ENCODE measurements around the gene RTTN.
"Not testable (repeated sequence)": the region's sequence is repeated elsewhere in the genome, so short reads cannot be mapped to it uniquely, and the experiment has no call there.

The RTTN gene

DNA sequence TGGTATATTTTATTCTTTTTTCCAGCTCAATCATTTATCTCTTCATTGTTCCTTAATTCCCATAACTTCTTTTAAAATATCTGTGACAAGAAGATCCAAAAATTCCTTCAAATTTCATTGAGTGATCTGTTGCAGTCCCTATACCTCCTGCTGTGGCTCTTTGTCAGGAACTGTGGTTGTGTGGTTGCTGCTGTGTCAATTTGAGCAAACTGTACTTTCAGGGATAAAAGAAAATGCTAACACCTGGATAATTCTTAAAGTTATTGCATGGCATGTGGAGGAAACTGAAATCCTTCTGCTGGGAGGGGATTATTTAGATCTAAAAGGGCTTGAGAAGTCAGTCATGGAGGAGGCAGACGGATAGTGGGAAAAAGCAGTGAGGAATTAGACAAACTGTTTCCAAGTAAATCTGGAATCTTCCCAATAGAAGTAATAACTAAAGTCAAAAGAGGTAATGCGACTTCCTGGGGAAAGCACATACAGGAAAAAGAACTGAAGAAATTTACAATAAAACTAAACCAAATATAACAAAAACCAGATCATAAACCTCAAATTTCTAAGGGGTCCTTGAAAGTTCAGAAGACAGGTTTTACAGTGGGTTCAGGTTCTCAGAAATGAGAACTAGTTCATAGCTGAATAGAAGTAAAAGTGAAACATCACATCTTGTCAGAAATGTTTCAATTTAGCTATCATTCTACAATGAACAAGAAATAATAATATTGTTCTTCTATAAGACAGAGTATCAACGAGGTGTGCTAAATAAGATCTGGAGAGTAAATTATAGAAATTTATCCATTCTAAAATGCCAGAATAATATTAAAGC is 224.3 kb downstream of the RTTN start:
- DNase-seq (ENCODE audit: low read depth) = no peak

DNA sequence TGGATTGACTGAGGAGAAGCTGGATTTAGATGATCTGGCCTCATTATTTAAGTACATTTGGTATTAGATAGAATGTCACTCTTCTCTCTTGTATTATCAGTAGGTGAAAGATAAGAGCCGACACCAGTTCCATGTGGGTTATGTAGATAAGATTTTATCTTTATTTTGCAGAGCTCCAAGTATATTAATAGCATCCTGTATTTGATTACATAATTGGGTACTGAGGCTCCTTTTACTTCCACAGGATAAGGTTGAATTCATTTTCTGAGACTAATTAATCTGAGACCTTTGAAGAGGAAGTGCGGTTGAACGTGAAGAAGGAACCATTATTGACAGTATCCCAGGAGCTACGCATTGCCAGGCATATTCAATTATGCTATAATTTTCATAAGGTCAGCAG is 225.0 kb downstream of the RTTN start:
- DNase-seq (ENCODE audit: low read depth) = no peak

DNA sequence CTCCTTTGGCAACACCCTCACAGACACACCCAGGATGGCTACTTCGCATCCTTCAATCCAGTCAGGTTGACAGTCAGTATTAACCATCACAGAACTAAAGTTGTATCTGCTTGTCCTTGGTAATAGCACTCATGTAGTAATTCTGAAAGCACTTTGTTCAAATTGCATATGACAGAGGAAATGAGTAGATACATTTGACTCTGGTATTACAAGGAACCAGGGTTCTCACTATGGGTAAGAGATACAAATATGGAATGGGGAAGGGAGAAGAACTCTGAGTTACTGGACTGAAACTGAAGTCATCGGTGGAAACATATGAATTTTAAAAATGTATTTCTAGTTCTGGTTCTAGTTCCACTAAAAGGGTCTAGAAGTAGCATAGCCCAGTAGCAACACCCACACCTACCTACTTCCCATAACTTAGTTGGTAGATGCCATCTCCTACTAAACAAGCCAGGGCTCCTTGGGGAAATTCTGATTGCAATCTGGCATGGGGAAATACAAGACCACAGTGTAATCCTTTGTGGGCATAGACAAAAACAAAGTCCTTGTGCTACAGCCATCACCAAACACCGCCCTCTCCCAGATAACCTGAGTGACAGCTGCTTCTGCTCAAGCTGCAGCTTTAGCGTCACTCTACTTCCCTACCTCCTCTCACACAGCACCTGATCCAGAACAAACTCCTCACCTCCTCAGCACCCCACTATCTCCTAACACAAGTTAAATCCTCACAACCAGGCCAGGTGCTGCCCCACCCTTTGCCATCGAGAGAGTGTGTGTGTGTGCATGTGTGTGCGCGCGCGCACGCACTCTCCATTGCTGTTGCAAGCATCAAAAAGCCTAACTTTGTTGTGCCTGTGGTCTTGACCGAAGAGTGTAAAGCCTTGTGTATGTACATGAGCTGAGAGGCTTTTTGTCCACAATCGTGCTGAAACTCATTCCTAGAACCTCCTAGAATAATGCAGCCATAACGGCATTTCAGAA is 226.5 kb downstream of the RTTN start:
- DNase-seq (ENCODE audit: low read depth) = no peak

DNA sequence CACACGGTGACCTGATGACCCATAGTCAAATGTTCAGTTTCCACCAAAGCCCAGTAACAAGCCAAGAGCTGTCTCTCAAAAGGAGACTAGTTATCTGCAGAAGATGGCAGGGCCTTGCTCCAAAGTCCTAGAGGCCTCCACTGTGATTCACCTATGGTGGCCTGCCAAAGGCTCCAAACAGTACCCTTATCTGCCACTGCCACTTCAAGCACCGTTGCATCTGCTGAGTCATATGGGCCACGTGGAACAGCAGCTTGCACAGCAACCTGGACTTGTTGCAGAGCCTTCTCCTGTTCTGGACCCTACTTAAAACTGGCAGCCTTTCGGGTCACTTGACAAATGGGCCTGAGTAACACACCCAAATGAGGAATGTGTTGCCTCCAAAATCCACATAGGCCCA is 230.2 kb downstream of the RTTN start:
- not testable (repeated sequence) for DNase-seq (ENCODE audit: low read depth)

DNA sequence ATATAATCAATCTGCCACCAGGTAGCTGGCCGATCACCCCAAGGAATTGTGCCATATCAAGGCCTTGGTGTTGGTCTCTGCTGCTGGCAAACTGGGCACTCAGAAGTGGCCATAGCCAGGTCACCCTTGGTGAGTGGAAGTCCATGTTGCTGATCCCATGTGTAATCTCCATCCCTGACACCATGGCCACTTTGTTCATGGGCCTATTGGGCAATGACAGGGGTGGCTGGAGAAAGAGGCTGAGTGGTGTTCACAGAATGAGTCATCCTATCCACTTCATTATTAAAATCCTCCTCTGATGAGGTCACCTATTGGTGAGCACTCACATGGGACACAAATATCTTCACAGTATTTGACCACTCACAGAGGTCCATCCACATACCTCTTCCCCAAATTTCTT is 231.1 kb downstream of the RTTN start:
- DNase-seq (ENCODE audit: low read depth) = no peak

DNA sequence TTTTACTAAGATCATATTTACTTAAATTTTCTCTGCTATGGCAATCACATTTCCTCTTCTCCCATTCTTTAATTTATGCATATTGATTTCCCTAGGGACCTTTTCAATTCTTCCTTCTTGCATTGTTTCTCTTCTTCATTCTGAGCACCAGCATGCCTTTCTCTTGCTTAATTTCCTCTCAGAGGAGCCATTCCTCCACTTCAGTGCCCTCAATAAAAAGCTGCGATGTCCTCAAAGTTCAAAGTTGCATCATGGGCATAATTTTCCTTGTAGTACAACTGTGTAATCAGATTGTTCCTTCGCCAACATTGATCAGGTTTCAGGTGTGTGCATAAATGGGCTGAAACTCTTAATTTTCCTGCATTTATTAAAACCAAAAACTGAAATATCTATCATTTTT is 236.0 kb downstream of the RTTN start:
- DNase-seq (ENCODE audit: low read depth) = no peak

DNA sequence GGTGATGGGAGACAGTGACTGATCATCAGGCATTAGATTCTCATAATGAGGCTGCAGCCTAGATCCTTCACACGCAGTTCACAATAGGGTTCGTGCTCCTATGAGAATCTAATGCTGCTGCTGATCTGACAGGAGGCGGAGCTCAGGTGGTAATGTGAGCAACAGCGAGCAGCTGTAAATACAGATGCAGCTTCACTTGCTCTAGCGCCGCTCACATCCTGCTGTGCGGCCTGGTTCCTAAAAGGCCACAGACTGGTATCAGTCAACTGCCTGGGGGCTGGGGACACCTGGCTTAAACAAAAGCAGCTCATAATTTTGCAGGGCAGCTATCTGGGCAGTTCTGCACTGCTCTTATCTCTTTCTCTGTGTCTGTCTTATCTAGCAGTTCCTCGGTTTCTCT is 237.4 kb downstream of the RTTN start:
- DNase-seq (ENCODE audit: low read depth) = no peak

DNA sequence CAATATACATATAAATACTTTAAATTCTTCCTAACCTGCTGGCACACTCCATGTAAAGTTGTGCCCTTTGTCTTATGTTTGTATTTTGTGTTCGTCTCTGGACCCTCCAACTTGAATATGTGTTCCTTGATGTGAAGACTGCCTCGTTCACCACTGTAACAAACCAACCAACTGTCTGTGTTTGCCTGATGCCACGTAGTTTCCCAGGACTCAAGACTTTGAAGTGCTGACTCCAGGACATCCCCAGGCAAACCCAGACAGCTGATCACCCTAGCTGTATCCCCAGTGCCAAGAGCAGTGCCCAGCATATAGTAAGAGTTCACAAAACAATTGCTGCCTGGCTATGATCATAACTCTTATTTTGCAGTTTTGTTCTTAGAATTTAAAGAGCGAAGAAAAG is 242.3 kb downstream of the RTTN start:
- no peak for DNase-seq (ENCODE audit: low read depth)

DNA sequence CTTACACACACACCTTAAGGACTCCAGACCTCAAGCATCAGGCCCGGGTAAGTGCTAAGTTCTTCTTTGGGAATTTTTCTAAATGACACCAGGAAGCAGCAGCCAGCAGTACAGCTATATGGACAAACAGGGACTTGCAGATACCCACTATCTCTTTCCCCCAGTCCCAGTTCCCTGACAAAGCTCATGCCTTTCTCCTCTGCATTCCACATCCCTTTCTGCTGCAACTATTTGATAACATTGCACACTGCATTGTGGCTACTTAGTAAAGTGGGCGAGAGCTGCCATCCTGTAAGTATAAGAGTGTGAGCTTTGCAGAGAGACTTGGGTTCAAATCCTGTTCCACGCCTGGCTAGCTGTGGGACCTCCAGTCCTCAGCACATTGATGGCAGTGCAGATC is 243.8 kb downstream of the RTTN start:
- no peak for DNase-seq (ENCODE audit: low read depth)

DNA sequence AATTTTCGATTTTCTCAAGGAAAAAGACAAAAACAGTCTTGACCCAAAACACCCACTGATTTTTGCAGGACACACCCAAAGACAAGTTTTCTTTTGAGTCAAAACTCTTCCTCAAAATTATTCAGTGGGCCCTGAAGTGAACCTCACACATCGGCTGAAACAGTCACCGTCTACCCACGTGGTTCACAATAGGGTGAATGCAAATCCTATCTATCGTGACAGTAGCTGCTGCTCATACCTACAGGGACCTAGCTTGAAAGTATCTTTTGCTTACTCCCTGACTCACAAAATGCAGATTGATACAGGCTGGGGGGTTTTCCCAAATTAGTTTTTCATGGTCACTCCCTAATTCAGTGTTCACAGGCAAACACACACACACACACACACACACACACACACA is 247.1 kb downstream of the RTTN start:
- DNase-seq (ENCODE audit: low read depth) = no peak

DNA sequence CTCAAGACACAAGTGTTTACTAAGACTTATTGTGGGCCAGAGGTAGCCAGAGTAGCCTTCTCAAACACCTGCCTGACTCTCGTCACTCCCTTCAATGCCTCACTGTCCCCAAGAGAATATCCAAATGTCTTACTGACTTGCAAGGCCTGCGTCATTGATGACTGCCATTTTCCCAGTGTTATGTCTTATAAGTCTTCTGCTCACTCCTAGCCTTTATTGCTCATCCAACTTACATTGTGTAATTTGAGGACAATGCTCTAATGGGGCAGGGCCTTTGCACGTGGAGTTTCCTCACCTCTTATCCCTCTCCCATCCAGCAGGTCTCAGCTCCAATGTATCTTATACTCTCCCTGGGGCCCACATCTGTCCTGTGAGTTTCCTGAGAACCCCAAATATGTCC is 247.7 kb downstream of the RTTN start:
- DNase-seq (ENCODE audit: low read depth) = no peak

DNA sequence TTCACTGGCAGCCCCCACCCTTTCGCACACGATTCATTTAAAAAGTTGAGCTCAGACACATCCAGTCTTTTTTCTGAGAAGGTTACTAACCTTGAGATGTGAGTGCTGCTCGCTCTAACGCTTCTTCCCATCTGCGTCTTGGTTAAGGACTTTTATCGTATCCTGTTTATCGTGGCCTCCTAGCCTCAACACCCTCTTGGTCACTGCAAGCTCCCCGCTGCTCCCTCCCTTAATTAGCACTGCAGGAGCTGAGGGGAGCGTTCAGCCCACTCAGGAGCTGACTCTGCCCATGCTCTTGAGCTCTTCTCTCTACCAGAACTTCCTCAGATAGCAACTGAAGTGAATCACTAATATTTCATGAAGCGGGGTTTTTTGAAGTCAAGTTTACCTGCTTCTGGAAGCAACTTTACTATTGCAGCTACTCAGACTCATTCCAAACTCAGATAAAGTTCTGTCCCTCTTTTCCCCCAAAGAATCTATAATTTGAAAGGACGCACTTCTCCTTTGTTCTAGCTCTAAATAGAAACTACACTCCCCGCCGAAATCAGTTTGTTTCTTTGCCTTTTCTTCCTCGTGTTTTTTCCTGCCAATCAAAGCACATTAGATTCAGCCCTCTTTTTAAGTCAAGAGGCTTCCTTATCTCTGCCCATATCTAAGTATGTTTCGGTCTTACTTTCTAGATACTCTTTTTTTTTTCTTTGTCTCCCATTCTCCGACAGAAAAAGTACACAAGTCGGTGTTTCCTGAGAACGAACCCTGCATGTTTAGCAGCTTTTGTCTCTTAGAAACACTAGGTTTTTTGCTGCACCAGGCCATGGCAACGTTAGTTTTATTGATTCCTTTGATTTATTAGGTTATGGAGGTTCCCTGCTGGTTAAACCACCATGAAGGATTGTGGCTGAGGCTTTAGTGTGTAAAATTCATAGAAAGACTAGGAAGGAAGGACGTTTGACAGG is 248.5 kb downstream of the RTTN start:
- DNase-seq (ENCODE audit: low read depth) = no peak

DNA sequence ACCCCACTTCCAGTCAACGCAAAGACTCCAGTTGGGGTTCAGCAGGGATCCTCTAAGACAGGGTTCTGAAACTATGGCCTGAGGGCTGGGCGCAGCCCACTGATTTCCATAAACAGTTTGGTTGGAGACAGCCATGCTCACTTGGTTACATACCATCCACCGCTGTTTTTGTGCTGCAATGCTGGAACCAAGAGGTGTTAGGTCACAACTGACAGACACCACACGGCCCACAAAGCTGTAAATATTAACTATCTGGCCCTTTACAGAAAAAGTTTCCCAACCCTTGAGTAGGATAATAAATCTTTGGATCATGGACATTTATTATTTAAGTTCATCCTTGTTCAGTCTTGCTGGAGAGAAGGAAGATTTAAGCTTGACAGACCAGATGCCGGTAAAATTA is 249.4 kb downstream of the RTTN start:
- no peak for DNase-seq (ENCODE audit: low read depth)

DNA sequence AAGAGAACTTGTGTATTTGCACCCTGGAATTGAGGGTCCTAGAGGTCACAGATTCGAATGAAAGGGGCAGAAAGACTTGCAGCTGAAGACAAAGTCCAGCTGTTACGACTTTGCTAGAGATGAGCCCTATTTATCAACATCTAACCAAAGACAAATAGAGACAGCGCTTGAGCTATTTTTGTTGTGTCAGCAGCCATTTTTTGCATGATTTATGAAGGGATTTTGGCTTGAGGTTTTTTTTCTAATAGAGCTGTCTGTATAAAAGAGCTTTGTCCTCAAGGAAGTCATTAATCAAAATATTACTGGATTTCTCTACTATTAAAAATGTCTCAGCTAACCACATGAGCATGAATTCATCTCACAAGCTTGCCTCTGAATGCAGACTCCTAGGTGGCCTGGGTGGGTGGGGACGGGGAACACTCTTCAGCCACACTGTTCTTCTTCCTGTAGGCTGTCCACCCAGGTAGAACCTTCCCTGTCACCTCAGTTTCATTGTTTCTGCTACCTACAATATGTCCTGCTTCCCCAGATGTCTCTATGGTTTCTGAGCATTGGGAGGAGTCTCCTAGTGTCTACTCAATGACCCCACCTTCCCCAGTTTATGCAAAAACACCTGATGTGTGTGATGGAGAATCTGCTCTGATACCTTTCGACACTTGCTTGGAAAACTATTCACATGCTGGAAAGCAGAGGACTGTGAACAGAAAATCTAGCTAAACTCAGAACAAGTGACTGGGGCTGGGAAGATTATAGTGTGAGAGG is 250.6 kb downstream of the RTTN start:
- no peak for DNase-seq (ENCODE audit: low read depth)

DNA sequence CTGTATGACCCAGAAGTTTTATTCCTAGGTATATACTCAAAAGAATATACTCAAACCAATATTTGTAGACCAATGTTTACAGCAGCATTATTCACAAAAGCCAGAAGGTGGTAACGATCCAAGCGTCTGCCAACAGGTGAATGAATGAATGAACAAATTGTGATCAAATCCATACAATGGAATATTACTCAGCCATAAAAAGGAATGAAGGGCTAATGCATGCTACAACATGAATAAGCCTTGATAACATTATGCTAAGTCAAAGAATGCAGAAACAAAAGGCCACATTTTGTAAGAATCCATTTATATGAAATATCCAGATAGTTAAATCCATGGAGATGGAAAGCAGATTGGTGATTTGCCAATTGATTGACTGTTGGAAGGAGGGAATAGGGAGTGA is 252.3 kb downstream of the RTTN start:
- no peak for DNase-seq (ENCODE audit: low read depth)

All from stimulated activated CD4-positive, alpha-beta T cell treated with anti-CD3 and anti-CD28 coated beads, Interleukin-2, amount 100 ng/mL, for 4 hours (primary cell).